Right forelimb (tissue), 1 donor: Measurements from ENCODE around the gene ZNF554.
"Not testable (repeated sequence)": the region's sequence is repeated elsewhere in the genome, so short reads cannot be mapped to it uniquely, and the experiment has no call there.

Source experiments
- DNase-seq: peaks from one replicate; pipeline ENCODE4 v3.0.0-alpha.2; 2018

The ZNF554 gene

GRCh38 chr19:2791440-2791839 lies 28.2 kb upstream of the ZNF554 start:
- no peak for DNase-seq

GRCh38 chr19:2791876-2792275 lies 27.8 kb upstream of the ZNF554 start:
- no peak for DNase-seq

GRCh38 chr19:2792666-2793065 lies 27.0 kb upstream of the ZNF554 start:
- not testable (repeated sequence) for DNase-seq

- no peak for DNase-seq
Measured at GRCh38 chr19:2793126-2793525, 26.5 kb upstream of the ZNF554 start.

- DNase-seq: no peak
Measured at GRCh38 chr19:2793577-2793976, 26.1 kb upstream of the ZNF554 start.

GRCh38 chr19:2795827-2796658 lies 23.6 kb upstream of the ZNF554 start:
- DNase-seq: no peak

- DNase-seq: no peak
Measured at GRCh38 chr19:2796659-2797266, 22.9 kb upstream of the ZNF554 start.

- no peak for DNase-seq
Measured at GRCh38 chr19:2797280-2797679, 22.4 kb upstream of the ZNF554 start.

GRCh38 chr19:2798158-2798685 lies 21.4 kb upstream of the ZNF554 start:
- DNase-seq: no peak

- DNase-seq: no peak
Measured at GRCh38 chr19:2798733-2799132, 20.9 kb upstream of the ZNF554 start.

GRCh38 chr19:2799273-2800020 lies 20.2 kb upstream of the ZNF554 start:
- DNase-seq: no peak

- DNase-seq: no peak
Measured at GRCh38 chr19:2800506-2800905, 19.2 kb upstream of the ZNF554 start.

- no peak for DNase-seq
Measured at GRCh38 chr19:2802826-2803225, 16.8 kb upstream of the ZNF554 start.

GRCh38 chr19:2803486-2804155 lies 16.0 kb upstream of the ZNF554 start:
- DNase-seq: no peak

GRCh38 chr19:2804156-2805004 lies 15.3 kb upstream of the ZNF554 start:
- no peak for DNase-seq

- no peak for DNase-seq
Measured at GRCh38 chr19:2805261-2805900, 14.3 kb upstream of the ZNF554 start.

GRCh38 chr19:2805991-2806649 lies 13.5 kb upstream of the ZNF554 start:
- DNase-seq: no peak

GRCh38 chr19:2806736-2807378 lies 12.8 kb upstream of the ZNF554 start:
- no peak for DNase-seq

GRCh38 chr19:2807379-2808128 lies 12.1 kb upstream of the ZNF554 start:
- DNase-seq: no peak
